Adipose tissue (tissue), 3 donors: ENCODE results near the gene TRNAU1AP. TPM values are rescaled to one million over a fixed set of nuclear protein-coding genes. Genes with fewer than 3 reads are reported as not detected.
"Not testable (repeated sequence)": the region's sequence is repeated elsewhere in the genome, so short reads cannot be mapped to it uniquely, and the experiment has no call there.

ENCODE experiments used
- H3K27ac ChIP-seq: one replicate; pipeline ENCODE4 v1.5.1; 2013; ENCODE audit warnings: low read depth, low read length
- WGBS, 3 donors: extraction: QIAGEN DNeasy Blood & Tissue Kit; methylation state at CpG; one replicate each; pipeline ENCODE4 v1.1.7; 2013; 5-methylcytosine and 5-hydroxymethylcytosine counted together
- polyA plus RNA-seq, 3 donors: library from polyadenylated mRNA; stranded (reverse); fragments of 200-250 nt; gene quantifications; one replicate each; pipeline ENCODE4 v1.2.3, GENCODE V29; 2013
- donor health status: healthy with polysubstance abuse.
- donor health status: Bipolar disorder and iron deficiency.
- donor health status: healthy.

TRNAU1AP gene
- polyA plus RNA-seq, 3 donors, result 12.8 to 20.8 (median 17.0) TPM

GRCh38 chr1:28519946-28520725 is 32.7 kb upstream of the TRNAU1AP start:
- 47 to 87% (median 85%) methylated on average over 10 of the region's 10 CpGs for WGBS, 3 donors
- no peak overlapping the region for H3K27ac ChIP-seq

DNA sequence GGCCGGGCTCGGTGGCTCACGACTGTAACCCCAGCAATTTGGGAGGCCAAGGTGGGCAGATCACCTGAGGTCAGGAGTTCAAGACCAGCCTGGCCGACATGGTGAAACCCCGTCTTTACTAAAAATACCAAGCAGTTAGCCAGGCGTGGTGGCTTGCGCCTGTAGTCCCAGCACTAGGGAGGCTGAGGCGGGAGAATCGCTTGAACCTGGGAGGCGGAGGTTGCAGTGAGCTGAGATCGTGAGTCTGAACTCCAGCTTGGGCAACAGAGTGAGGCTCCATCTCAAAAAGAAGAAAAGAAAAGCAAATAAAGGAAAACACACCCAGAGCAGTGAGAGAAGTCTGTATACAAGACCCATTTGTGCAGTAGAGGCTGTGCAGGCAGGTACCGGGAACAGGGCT is 32.1 kb upstream of the TRNAU1AP start:
- 92 to 96% (median 94%) methylated on average over 12 of the region's 12 CpGs for WGBS, 3 donors
- H3K27ac ChIP-seq, result not testable (repeated sequence)

- WGBS, 3 donors, result 84 to 92% (median 90%) methylated on average over 6 of the region's 6 CpGs
Measured at GRCh38 chr1:28521502-28522164, 31.3 kb upstream of the TRNAU1AP start.

GRCh38 chr1:28522537-28522936 is 30.3 kb upstream of the TRNAU1AP start:
- not testable (repeated sequence) for H3K27ac ChIP-seq
- 92 to 96% (median 94%) methylated on average over 9 of the region's 9 CpGs for WGBS, 3 donors

More at GRCh38 chr1:28521502-28522164, 31.3 kb upstream of the TRNAU1AP start:
- no peak overlapping the region for H3K27ac ChIP-seq

GRCh38 chr1:28525002-28525642 is 27.8 kb upstream of the TRNAU1AP start:
- WGBS, 3 donors, result 47 to 87% (median 83%) methylated on average over 10 of the region's 10 CpGs
- H3K27ac ChIP-seq, result not testable (repeated sequence)

DNA sequence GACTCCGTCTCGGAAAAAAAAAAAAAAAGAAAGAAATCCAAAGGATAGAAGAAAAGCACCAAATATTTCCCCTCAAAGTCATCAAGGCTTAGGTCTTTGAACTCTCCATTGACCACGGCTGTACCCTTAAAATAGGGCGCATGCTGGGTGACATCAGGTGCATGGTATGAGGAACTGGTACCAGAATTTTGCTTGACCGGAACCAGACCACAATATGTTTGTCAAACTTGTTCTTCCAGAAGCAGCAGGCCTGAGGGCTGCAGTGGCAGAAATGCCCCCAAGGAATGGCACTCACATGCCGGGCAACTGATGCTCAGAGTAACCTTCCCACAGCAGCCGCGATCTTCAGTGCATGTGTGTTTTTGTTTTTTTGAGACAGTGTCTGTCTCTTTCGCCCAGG is 26.0 kb upstream of the TRNAU1AP start:
- no peak overlapping the region for H3K27ac ChIP-seq
- WGBS, 3 donors, result 87 to 95% (median 93%) methylated on average over 7 to 9 of the region's 9 CpGs

DNA sequence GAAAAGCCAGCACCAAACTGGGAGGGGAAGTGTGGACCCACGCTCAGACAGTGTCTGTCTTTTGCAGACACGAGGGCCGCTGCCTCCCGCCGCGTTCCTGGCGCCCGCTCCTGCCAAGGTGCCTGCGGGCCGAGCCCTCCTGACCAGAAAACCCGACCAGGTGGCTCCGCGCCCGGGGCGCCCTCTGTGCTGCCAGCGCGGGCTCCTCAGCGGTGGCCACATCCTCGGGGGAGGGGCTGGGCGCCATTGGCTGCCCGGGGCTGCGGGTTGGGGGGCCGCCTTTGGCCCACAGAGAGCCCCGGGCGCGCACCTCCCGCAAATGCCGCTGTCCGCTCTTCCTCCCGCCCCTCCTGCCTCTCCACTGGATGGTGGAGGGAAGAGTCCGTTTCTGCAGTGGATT is 22.4 kb upstream of the TRNAU1AP start:
- 96 to 99% (median 97%) methylated on average over 27 to 31 of the region's 31 CpGs for WGBS, 3 donors
- no peak overlapping the region for H3K27ac ChIP-seq

- H3K27ac ChIP-seq, result no peak overlapping the region
Measured at GRCh38 chr1:28534671-28535070, 18.2 kb upstream of the TRNAU1AP start.

DNA sequence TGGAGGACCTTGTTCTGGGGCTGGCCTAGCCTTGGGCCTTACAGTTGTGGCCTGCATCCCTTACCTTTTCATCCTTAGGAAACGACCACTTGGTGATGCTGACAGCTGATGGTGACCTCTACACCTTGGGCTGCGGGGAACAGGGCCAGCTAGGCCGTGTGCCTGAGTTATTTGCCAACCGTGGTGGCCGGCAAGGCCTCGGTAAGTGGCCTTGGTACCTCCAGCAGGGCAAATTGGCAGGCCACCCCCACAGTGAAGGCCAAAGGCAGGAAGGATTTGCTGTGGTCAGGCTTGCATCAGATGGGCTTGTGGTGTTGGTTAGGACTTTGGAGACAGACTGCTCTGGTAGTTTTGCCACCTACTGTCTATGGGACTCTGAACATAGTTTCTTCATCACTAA is 17.7 kb upstream of the TRNAU1AP start:
- H3K27ac ChIP-seq, result no peak overlapping the region
- WGBS, 3 donors, result 72 to 89% (median 81%) methylated on average over 6 of the region's 6 CpGs

More at GRCh38 chr1:28534671-28535070, 18.2 kb upstream of the TRNAU1AP start:
- WGBS, 3 donors, result 95 to 97% (median 97%) methylated on average over 6 of the region's 6 CpGs

- 69 to 85% (median 80%) methylated on average over 8 of the region's 8 CpGs for WGBS, 3 donors
Measured at GRCh38 chr1:28537457-28538199, 15.3 kb upstream of the TRNAU1AP start.

GRCh38 chr1:28538286-28538685 is 14.6 kb upstream of the TRNAU1AP start:
- no peak overlapping the region for H3K27ac ChIP-seq
- WGBS, 3 donors, result 82 to 90% (median 86%) methylated on average over 6 of the region's 6 CpGs

More at GRCh38 chr1:28537457-28538199, 15.3 kb upstream of the TRNAU1AP start:
- no peak overlapping the region for H3K27ac ChIP-seq

DNA sequence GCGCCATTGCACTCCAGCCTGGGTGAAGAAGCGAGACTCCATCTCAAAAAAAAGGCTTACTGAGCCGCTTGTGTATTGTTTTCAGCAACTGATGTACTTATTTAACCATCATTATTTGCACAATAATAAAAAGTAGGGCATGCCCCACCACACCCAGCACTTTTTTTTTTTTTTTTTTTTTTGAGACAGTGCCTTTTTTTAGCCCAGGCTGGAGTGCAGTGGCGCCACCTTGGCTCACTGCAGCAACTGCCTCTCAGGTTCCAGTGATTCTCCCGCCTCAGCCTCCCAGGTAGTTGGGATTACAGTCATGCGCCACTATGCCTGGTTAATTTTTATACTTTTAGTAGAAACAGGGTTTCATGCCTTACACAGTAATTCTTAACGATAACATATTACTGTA is 12.2 kb upstream of the TRNAU1AP start:
- WGBS, 3 donors, result 87 to 88% (median 88%) methylated on average over 7 of the region's 7 CpGs
- no peak overlapping the region for H3K27ac ChIP-seq

DNA sequence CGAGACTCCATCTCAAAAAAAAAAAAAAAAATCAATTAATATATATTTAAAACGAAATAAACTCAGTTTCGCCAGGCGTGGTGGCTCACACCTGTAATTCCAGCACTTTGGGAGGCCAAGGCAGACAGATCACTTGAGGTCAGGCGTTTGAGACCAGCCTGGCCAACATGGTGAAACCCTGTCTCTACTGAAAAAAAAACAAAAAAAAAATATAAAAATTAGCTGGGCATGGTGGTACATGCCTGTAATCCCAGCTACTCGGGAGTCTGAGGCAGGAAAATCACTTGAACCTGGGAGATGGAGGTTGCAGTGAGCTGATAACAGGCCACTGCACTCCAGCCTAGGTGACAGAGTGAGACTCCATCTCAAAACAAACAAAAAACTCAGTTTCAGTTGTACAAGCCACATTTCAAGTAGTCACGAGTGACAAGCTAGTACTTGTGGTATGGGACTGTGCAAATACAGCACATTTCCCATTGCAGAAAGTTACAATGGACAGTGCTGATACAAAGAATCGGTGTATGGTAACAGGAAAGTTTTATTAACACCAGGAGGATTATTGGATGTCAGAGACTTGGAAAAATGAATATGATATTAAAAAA is 11.4 kb upstream of the TRNAU1AP start:
- not testable (repeated sequence) for H3K27ac ChIP-seq
- 77 to 93% (median 92%) methylated on average over 8 of the region's 8 CpGs for WGBS, 3 donors

GRCh38 chr1:28545246-28545628 is 7.6 kb upstream of the TRNAU1AP start:
- no peak overlapping the region for H3K27ac ChIP-seq
- WGBS, 3 donors, result 94 to 97% (median 96%) methylated on average over 4 of the region's 4 CpGs

- WGBS, 3 donors, result 79 to 88% (median 86%) methylated on average over 3 of the region's 3 CpGs
- no peak overlapping the region for H3K27ac ChIP-seq
Measured at GRCh38 chr1:28548318-28548717, 4.6 kb upstream of the TRNAU1AP start.

DNA sequence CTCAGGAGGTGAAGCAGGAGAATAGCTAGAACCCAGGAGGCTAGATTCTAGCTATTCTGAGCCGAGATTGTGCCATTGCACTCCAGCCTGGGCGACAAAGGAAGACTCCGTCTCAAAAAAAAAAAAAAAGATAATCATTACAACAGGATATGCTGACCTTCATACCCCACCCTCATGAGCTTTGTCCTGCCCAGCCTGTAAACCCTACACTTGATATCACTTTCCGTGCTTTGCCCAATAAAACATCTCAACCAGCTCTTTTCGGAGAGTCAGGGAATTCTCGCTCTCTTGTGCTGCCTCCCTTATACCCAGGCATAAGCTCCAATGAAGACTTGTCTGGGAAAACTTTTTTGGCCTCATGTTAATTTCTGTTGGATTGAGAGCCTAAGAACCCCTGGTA is 1.5 kb upstream of the TRNAU1AP start:
- 89 to 94% (median 94%) methylated on average over 6 of the region's 6 CpGs for WGBS, 3 donors

GRCh38 chr1:28560886-28561285 is 8.0 kb downstream of the TRNAU1AP start:
- 93 to 96% (median 94%) methylated on average over 3 of the region's 3 CpGs for WGBS, 3 donors
- no peak overlapping the region for H3K27ac ChIP-seq

More for the DNA sequence above, 1.5 kb upstream of the TRNAU1AP start:
- H3K27ac ChIP-seq, result no peak overlapping the region

DNA sequence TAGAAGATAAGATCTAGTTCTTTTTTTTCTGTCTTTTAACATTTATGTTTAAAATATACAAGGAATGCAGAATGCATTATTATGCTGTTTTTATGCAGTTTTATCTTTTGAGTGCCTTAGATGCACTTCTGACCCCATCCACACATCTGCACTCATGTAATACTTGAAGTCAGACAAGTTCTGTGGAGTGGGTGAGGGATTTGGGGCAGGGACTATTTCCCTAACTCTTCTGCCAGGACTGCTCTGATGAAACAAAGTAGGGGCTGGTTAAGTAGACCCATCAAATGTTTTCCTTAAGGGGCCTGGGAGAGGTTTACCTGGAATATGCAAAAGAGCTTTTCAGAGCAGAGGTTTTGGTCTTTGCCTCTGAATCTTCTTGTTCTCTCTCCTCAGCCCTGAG is 11.4 kb downstream of the TRNAU1AP start:
- no peak overlapping the region for H3K27ac ChIP-seq
